ENCODE results near the gene ZWILCH. TPM values are rescaled to one million over a fixed set of nuclear protein-coding genes. Genes with fewer than 3 reads are reported as not detected.
A peak's percentile ranks its signal among the peaks of the same experiment; 100 is the strongest.

The ZWILCH gene
- total RNA-seq, 1 donor from 2014 or later = 30.9 TPM

GRCh38 chr15:66474963-66475362, 30.2 kb upstream of the ZWILCH start:
- no peak for TF ChIP-seq CTCF (conservative IDR thresholded peaks at IDR 0.05)
- Mint-ChIP-seq H3K36me3 (ENCODE audit: low read depth) (no peaks in the 10 kb centered on the region), H3K4me3 (no peak overlapping the region), H3K4me1 (peaks cover 18% of the 10 kb centered on the region), H3K27ac (ENCODE audit: unreplicated experiment) (no peak overlapping the region), H3K27me3 (ENCODE audit: low read depth) (no peaks in the 10 kb centered on the region), H3K9me3 (no peaks in the 10 kb centered on the region)
- no peak for DNase-seq (ENCODE audit: low read depth, low spot score)

GRCh38 chr15:66476535-66476934, 28.6 kb upstream of the ZWILCH start:
- no peaks in the 10 kb centered on the region for H3K27me3 Mint-ChIP-seq (ENCODE audit: low read depth)
- TF ChIP-seq CTCF (conservative IDR thresholded peaks at IDR 0.05) = no peak
- H3K36me3 Mint-ChIP-seq (ENCODE audit: low read depth) = peaks cover 2% of the 10 kb centered on the region
- H3K27ac Mint-ChIP-seq (ENCODE audit: unreplicated experiment) = peak overlapping the region; percentile 37
- H3K4me1 Mint-ChIP-seq = peaks cover 18% of the 10 kb centered on the region
- no peak overlapping the region for H3K4me3 Mint-ChIP-seq
- DNase-seq (ENCODE audit: low read depth, low spot score) = no peak
- H3K9me3 Mint-ChIP-seq = no peaks in the 10 kb centered on the region

GRCh38 chr15:66477011-66477410, 28.1 kb upstream of the ZWILCH start:
- H3K4me1 Mint-ChIP-seq = peaks cover 18% of the 10 kb centered on the region
- H3K36me3 Mint-ChIP-seq (ENCODE audit: low read depth) = peaks cover 5% of the 10 kb centered on the region
- no peak overlapping the region for H3K27ac Mint-ChIP-seq (ENCODE audit: unreplicated experiment)
- H3K9me3 Mint-ChIP-seq = no peaks in the 10 kb centered on the region
- TF ChIP-seq CTCF (conservative IDR thresholded peaks at IDR 0.05) = no peak
- H3K27me3 Mint-ChIP-seq (ENCODE audit: low read depth) = no peaks in the 10 kb centered on the region
- H3K4me3 Mint-ChIP-seq = no peak overlapping the region
- no peak for DNase-seq (ENCODE audit: low read depth, low spot score)

- H3K27me3 Mint-ChIP-seq (ENCODE audit: low read depth) = no peaks in the 10 kb centered on the region
- H3K4me1 Mint-ChIP-seq = no peaks in the 10 kb centered on the region
- no peak for DNase-seq (ENCODE audit: low read depth, low spot score)
- H3K27ac Mint-ChIP-seq (ENCODE audit: unreplicated experiment) = no peak overlapping the region
- no peaks in the 10 kb centered on the region for H3K9me3 Mint-ChIP-seq
- TF ChIP-seq CTCF (conservative IDR thresholded peaks at IDR 0.05) = no peak
- no peak overlapping the region for H3K4me3 Mint-ChIP-seq
- peaks cover 14% of the 10 kb centered on the region for H3K36me3 Mint-ChIP-seq (ENCODE audit: low read depth)
Measured at GRCh38 chr15:66480267-66480666, 24.9 kb upstream of the ZWILCH start.

GRCh38 chr15:66481107-66481856, 23.8 kb upstream of the ZWILCH start:
- H3K36me3 Mint-ChIP-seq (ENCODE audit: low read depth) = peaks cover 14% of the 10 kb centered on the region
- DNase-seq (ENCODE audit: low read depth, low spot score) = no peak
- TF ChIP-seq CTCF (conservative IDR thresholded peaks at IDR 0.05) = no peak
- H3K27me3 Mint-ChIP-seq (ENCODE audit: low read depth) = no peaks in the 10 kb centered on the region
- no peaks in the 10 kb centered on the region for H3K4me1 Mint-ChIP-seq
- no peak overlapping the region for H3K27ac Mint-ChIP-seq (ENCODE audit: unreplicated experiment)
- H3K4me3 Mint-ChIP-seq = no peak overlapping the region
- no peaks in the 10 kb centered on the region for H3K9me3 Mint-ChIP-seq

Measured in neural crest cell (in vitro differentiated cells).